Measurements from ENCODE around the gene DMRTB1. TPM values are rescaled to one million over a fixed set of nuclear protein-coding genes. Genes with fewer than 3 reads are reported as not detected.

DMRTB1 gene
- total and polyA plus RNA-seq, 2 of the 4 experiments (the other 2 are of a cell fraction): not detected

- Histone ChIP-seq H4K5ac (ENCODE audit: low read depth, low read length) (no peak overlapping the region), H3K4me3 (ENCODE audit: insufficient read depth, low read depth, low read length) (no peak overlapping the region), H4K91ac (ENCODE audit: insufficient read depth, low read depth, low read length) (no peak overlapping the region), H3K9ac (ENCODE audit: low read depth, low read length) (no peak overlapping the region), H2AFZ (replicated peaks; ENCODE audit: low read length, poor library complexity) (no peak overlapping the region), H3K4me1 (ENCODE audit: control insufficient read depth, insufficient read depth, low read length) (peaks cover 24% of the 10 kb centered on the region), H2BK5ac (ENCODE audit: low read depth, low read length, poor library complexity, severe bottlenecking) (no peak overlapping the region), H3K14ac (replicated peaks; ENCODE audit: low read depth, low read length) (no peak overlapping the region), H4K20me1 (ENCODE audit: insufficient read depth, low read length) (peaks cover 10% of the 10 kb centered on the region), H2BK20ac (ENCODE audit: low read depth, low read length) (no peak overlapping the region), H2BK120ac (ENCODE audit: low read depth, low read length) (no peak overlapping the region), H2AK9ac (replicated peaks; ENCODE audit: low read depth, low read length, poor library complexity) (no peak overlapping the region), H3K56ac (ENCODE audit: extremely low read depth, insufficient read depth, low read length) (no peak overlapping the region), H3K27ac (ENCODE audit: insufficient read depth, low read length) (no peak overlapping the region), H3K36me3 (ENCODE audit: control insufficient read depth, insufficient read depth, low read length) (no peaks in the 10 kb centered on the region), H2BK15ac (ENCODE audit: low read depth, low read length) (no peak overlapping the region), H3K4ac (ENCODE audit: low read depth, low read length) (no peak overlapping the region), H3K4me2 (ENCODE audit: low read depth, low read length) (no peak overlapping the region), H2AK5ac (ENCODE audit: low read depth, low read length) (no peak overlapping the region; the same call in 1 of the 2 replicates), H3K23ac (ENCODE audit: low read depth, low read length) (no peak overlapping the region), H4K8ac (ENCODE audit: low read depth in 2 of 2, low read length in 2 of 2) (no peak overlapping the region), H3K79me1 (ENCODE audit: low read depth in 1 of 2, low read length in 2 of 2) (no peaks in the 10 kb centered on the region), H3K9me3 (ENCODE audit: control insufficient read depth, insufficient read depth, low read length) (no peaks in the 10 kb centered on the region; the same call in 1 of the 2 replicates), H3K27me3 (ENCODE audit: control insufficient read depth, insufficient read depth, low read length) (peaks cover 40% of the 10 kb centered on the region), H3K9me1 (ENCODE audit: insufficient read depth, low read length) (peaks cover 25% of the 10 kb centered on the region), H3K18ac (ENCODE audit: low read depth, low read length) (no peak overlapping the region)
- DNase-seq: no peak
- intact Hi-C loops (cut with micrococcal nuclease) (no loop called here), in situ Hi-C loops (cut with MboI; ENCODE audit: low sequenced_read_pairs) (no loop called here), dilution Hi-C loops (cut with HindIII; ENCODE audit: low sequenced_read_pairs, unreplicated experiment) (no loop called here)
- no peak for TF ChIP-seq USF2 (IDR thresholded peaks at IDR 0.05; ENCODE audit: low read depth, low read length)
- no peak for TF ChIP-seq RAD21 (IDR thresholded peaks at IDR 0.05; ENCODE audit: low read length)
- TF ChIP-seq RFX5 (IDR thresholded peaks at IDR 0.05; ENCODE audit: low read depth, low read length): no peak
- TF ChIP-seq SMC3 (IDR thresholded peaks at IDR 0.05; ENCODE audit: low read depth, low read length): no peak
- TF ChIP-seq ELK1 (IDR thresholded peaks at IDR 0.05; ENCODE audit: borderline replicate concordance, low read depth, low read length): no peak
- no peak for TF ChIP-seq RCOR1 (IDR thresholded peaks at IDR 0.05; ENCODE audit: insufficient replicate concordance, low read length)
- TF ChIP-seq CEBPB (IDR thresholded peaks at IDR 0.05; ENCODE audit: low read depth, low read length): no peak
- TF ChIP-seq BHLHE40 (IDR thresholded peaks at IDR 0.05; ENCODE audit: low read depth, low read length): no peak
- TF ChIP-seq MAZ (IDR thresholded peaks at IDR 0.05; ENCODE audit: borderline replicate concordance, low read depth, low read length): no peak
- no peak for TF ChIP-seq POLR2A (IDR thresholded peaks at IDR 0.05; ENCODE audit: low read depth, low read length)
- no peak for TF ChIP-seq MXI1 (IDR thresholded peaks at IDR 0.05; ENCODE audit: borderline replicate concordance, low read depth, low read length)
- no peak for TF ChIP-seq CTCF (conservative IDR thresholded peaks at IDR 0.05; ENCODE audit: low read depth, low read length)
- no peak for TF ChIP-seq MAFK (IDR thresholded peaks at IDR 0.05; ENCODE audit: low read depth, low read length)
- ATAC-seq (ENCODE audit: low read depth): no peak
- POLR2A ChIA-PET (ENCODE audit: unreplicated experiment): no interaction called here
- CTCF ChIA-PET: no interaction called here
- BruUV-seq (replicated peaks): no TSS peak
- WGBS, 2 experiments (ENCODE audit: extremely low coverage in 2 of 2, insufficient read length in 1 of 2): 61% methylated on average over 5 of the region's 6 CpGs; no CpG with 5 or more reads in 1 of the 2 experiments
Observed at GRCh38 chr1:53409695-53410094, 49.5 kb upstream of the DMRTB1 start.
